COLO668 (cell line): ENCODE data around the gene KCNK6.

Source experiments
- DNase-seq: peaks from one replicate; lab custom pipeline; 2025; ENCODE audit not compliant: unreplicated experiment; lab: John Stamatoyannopoulos, UW

Gene KCNK6

DNA sequence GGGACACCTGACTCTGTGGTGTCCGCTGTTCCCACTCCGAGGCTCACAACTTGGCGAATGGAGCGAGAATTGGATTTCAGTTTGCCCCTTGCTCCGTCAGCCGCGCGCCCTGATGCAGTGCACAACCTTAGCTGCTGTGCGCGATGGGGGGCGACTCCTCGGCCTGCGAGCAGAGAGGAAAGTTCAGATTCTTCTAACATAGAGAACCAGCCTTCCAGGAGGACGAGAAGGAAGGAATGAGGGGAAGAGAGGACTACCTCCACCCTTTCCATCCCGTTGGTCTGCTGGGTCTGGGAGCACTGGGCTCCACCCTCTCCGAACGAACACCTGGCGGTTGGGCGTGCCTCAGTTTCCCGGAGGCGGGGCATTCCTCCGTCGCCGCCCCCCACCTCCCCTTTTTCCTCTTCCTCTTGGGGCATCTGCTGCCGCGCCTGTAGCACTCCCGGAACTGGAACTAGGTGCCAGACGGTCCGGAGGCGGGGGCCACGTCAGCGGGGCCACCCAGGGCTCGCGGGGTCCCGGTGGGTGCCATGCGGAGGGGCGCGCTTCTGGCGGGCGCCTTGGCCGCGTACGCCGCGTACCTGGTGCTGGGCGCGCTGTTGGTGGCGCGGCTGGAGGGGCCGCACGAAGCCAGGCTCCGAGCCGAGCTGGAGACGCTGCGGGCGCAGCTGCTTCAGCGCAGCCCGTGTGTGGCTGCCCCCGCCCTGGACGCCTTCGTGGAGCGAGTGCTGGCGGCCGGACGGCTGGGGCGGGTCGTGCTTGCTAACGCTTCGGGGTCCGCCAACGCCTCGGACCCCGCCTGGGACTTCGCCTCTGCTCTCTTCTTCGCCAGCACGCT is at the start of gene KCNK6:
KCNK6 (plus strand) TSS at position 425 of the 838 bp plus-strand sequence; CDS start at position 531, 106 bp downstream.
- peak; percentile 33 for DNase-seq

- no peak for DNase-seq
Observed at GRCh38 chr19:38270587-38271167, 49.0 kb upstream of the KCNK6 start.

- DNase-seq, result peak; percentile 11
Observed at GRCh38 chr19:38273499-38273898, 46.1 kb upstream of the KCNK6 start.

DNA sequence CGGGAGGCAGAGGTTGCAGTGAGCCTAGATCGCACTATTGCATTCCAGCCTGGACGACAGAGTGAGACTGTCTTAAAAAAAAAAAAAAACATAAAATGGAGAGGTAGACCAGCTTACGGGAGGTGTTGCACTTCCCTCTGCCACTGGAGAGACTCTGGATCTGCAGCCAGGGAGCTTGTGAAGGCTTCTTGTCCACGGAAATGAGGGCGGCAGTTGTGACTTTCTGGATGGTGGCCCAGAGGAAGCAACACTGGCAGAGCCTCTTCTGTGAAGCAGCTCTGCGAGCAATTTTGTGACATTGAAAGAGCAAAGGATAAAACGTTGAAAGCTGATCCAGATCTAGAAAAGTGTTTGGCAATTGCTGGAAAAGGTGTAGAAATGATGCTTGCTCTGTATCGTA is 44.9 kb upstream of the KCNK6 start:
- no peak for DNase-seq

DNA sequence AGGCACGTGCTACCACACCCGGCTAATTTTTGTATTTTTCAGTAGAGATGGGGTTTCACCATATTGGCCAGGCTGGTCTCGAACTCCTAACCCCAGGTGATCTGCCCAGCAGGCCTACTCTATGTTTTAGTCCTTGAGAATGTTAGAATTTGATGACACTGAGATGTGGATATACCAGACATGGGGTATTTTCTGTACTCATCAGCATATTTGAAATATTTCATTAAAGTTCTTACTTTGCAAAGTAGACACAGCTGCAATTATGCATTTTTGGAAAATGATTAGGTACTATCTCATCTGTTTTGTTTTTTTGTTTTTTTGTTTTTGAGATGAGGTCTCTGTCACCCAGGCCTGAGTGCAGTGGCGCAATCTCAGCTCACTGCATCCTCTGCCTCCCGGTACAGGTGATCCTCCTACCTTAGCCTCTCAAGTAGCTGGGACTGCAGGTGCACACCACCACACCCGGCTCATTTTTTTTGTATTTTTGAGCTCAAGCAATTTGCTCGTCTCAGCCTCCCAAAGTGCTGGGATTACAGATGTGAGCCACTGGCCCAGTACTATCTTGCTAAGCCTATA is 42.6 kb upstream of the KCNK6 start:
- DNase-seq, result no peak

DNA sequence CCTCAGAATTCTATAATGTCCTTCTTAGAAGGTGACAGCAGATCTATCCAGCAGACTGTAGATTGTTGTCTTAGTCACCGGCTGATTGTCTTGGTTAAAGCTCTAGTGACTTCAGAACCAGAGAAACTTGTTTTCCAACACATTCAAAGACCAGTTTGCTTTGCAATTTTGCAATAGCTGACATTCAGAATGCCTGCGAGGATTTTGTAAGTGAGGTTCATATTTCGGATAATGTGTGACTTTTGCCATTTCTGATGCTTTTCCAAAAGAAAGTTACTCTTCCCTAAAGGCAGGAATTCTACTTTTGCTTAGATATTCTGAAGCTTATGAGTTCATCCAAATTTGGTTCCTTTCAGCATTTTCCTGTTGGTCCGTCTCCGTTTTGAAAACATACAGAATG is 42.1 kb upstream of the KCNK6 start:
- no peak for DNase-seq

DNA sequence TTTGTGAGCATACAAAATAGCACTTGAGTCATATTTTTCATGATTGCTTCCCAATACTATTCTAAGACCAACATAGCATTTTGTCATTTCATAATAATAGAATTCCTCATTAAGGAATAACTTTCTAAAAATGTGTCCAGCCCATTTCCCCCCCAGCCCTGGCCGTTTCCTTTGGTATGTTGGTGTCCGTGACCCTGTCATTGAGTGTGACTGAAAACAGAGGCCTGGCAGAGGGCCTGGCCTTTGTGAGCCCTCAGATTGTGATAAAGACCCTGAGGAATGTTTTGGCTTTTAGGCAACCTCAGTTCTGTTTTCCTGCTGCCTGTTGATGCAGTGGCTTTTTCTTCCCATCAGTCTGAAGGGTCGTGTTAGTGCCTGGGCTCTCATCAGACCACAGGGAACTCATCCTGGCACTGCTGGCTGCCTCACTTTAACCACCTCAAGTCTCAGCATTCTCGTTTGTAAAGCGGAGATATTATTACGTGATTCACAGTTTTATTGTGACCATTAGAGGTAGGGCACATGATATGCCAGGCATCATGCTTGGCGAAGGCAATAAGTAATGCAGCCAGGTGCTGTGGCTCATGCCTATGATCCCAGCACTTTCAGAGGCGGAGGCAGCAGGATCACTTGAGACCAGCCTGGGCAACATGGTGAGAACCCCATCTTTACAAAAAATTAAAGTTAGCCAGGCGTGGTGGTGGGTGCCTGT is 41.5 kb upstream of the KCNK6 start:
- DNase-seq, result no peak

- no peak for DNase-seq
Observed at GRCh38 chr19:38278751-38279150, 40.9 kb upstream of the KCNK6 start.

- DNase-seq, result no peak
Observed at GRCh38 chr19:38280030-38280921, 39.4 kb upstream of the KCNK6 start.

- DNase-seq, result no peak
Observed at GRCh38 chr19:38281811-38282566, 37.7 kb upstream of the KCNK6 start.

- DNase-seq, result no peak
Observed at GRCh38 chr19:38283271-38283670, 36.4 kb upstream of the KCNK6 start.

GRCh38 chr19:38284422-38284821 is 35.2 kb upstream of the KCNK6 start:
- no peak for DNase-seq

DNA sequence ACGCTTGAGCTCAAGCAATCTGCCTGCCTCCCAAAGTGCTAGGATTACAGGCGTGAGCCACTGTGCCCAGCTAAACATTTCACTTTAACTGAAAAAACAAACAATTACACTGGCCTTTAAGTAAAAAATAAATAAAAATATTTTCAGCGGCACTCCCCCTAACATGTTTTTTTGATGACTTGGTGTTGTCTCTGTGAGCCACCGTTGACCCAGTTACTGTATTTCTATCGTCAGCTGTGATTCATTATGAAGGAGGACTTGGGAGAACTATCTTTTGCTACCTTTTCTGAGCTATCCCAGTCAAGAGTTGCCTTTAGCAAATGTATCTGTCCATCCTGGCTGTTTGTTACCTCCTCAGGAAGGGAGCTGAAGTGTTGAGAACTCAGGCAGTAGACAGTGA is 34.1 kb upstream of the KCNK6 start:
- no peak for DNase-seq

DNA sequence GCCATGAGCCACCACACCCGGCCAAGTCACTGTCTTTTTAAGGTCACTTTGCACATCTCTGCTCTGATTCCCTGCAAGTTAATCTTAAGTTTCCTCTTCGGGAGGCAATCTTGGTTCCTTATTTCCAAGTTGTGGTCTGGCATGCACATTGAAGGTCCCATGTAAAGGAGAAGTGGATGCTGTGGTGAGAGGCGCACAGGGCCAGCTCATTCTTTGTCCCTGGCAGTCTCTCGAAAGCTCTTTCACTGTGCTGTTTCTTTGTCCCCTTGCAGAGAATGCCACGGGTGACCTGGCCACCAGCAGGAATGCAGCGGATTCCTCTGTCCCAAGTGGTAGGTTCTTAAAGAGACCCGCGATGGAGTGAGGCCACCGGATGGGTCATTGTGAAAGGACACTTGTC is 32.0 kb upstream of the KCNK6 start:
- DNase-seq, result no peak

GRCh38 chr19:38288123-38288855 is 31.4 kb upstream of the KCNK6 start:
- no peak for DNase-seq

DNA sequence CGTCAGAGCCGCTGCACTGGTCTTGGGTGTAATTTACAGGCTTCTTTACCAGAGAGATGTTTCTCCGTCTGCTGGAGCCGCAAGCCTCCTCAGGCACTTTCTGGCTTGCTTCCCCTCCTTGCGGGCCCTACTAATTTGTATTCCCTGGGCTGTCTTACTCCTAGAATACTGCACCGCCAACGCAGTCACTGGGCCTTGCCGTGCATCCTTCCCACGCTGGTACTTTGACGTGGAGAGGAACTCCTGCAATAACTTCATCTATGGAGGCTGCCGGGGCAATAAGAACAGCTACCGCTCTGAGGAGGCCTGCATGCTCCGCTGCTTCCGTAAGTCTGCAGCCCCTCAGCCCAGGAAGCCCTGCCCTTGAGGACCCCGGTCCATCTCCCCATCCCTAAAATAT is 29.7 kb upstream of the KCNK6 start:
- no peak for DNase-seq

DNA sequence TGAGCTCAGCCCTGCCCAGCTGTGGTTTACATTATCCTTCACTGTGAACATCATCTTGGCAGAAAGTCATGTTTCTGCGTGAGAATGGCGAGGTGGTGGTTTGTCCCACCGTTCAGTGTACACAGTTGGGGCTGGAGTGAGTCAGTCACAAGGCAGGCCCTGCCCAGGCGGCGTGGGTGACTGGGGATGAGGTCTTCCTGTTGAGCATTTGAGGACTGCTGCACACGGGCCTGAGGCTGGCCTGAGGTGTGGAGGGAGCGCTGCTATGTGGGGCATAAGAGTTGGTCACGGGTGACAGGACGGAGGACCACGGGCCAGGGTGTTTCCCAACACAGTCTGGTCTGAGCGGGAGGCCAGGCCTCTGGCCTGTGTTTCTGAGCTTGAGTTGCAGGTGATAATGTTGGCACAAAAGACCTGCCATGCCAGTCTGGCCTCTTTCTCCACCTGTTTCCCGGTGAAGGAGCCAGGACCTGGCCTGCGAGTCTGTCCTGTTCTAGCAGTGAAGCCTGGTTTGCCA is 29.0 kb upstream of the KCNK6 start:
- no peak for DNase-seq

GRCh38 chr19:38291855-38292254 is 27.8 kb upstream of the KCNK6 start:
- DNase-seq, result no peak

- no peak for DNase-seq
Observed at GRCh38 chr19:38293281-38293680, 26.4 kb upstream of the KCNK6 start.
